GM12878 (cell line): ENCODE data around the gene TAPBP. TPM values are rescaled to one million over a fixed set of nuclear protein-coding genes. Genes with fewer than 3 reads are reported as not detected.
A peak's percentile ranks its signal among the peaks of the same experiment; 100 is the strongest.

Experiments
- CTCF ChIP-seq, 3 experiments: IDR thresholded peaks in 2 of 3; conservative IDR thresholded peaks in 1 of 3; 2 replicates each; pipeline ENCODE4 v1.5.1; 2011; ENCODE audit warnings: low read depth in 3 of 3, low read length in 3 of 3, mild to moderate bottlenecking in 3 of 3, control low read depth in 2 of 3, moderate library complexity in 2 of 3, inconsistent platforms in 1 of 3, mixed read lengths in 1 of 3; ENCODE audit not compliant: control insufficient read depth in 2 of 3, insufficient read depth in 1 of 3; ENCODE audit errors: extremely low read depth in 1 of 3
- HDAC6 ChIP-seq: fragments of 200-600 bp; sonication (generic); IDR thresholded peaks from one replicate; pipeline ENCODE4 v1.8.0; 2017; ENCODE audit warnings: antibody characterized with exemption; ENCODE audit not compliant: unreplicated experiment
- KDM1A ChIP-seq: fragments of 200-600 bp; sonication (generic); IDR thresholded peaks from 2 replicates; pipeline ENCODE4 v1.6.1; 2016; ENCODE audit warnings: borderline replicate concordance
- KLF5 ChIP-seq: fragments of 450-650 bp; IDR thresholded peaks from 2 replicates; pipeline ENCODE4 v1.6.1; 2014; ENCODE audit warnings: mild to moderate bottlenecking; ENCODE audit not compliant: partially characterized antibody
- MYC ChIP-seq: IDR thresholded peaks from 2 replicates; pipeline ENCODE4 v1.6.1; 2011; ENCODE audit warnings: mild to moderate bottlenecking, low read length, moderate library complexity, inconsistent platforms; ENCODE audit not compliant: insufficient read depth, insufficient replicate concordance, insufficient read length, severe bottlenecking
- NFYB ChIP-seq: IDR thresholded peaks from 2 replicates; pipeline ENCODE4 v1.6.1; 2011; ENCODE audit warnings: low read depth, mild to moderate bottlenecking, low read length, improper control_type of control experiment, moderate library complexity; ENCODE audit not compliant: insufficient read depth
- NR2C1 ChIP-seq: fragments of 450-650 bp; IDR thresholded peaks from 2 replicates; pipeline ENCODE4 v1.6.1; 2017; ENCODE audit warnings: antibody characterized with exemption, mild to moderate bottlenecking, moderate library complexity
- PAX5 ChIP-seq: IDR thresholded peaks from 2 replicates; pipeline ENCODE4 v1.6.1; 2011; ENCODE audit warnings: low read depth, low read length, borderline replicate concordance
- RB1 ChIP-seq: fragments of 450-650 bp; formaldehyde crosslinking; IDR thresholded peaks from 2 replicates; pipeline ENCODE4 v1.6.1; 2017; ENCODE audit warnings: mild to moderate bottlenecking, borderline replicate concordance
- SIN3A ChIP-seq: IDR thresholded peaks from 2 replicates; pipeline ENCODE4 v1.6.1; 2012; ENCODE audit warnings: low read depth, low read length, improper control_type of control experiment
- SMAD5 ChIP-seq: IDR thresholded peaks from 2 replicates; pipeline ENCODE4 v1.6.1; 2016; ENCODE audit warnings: antibody characterized with exemption, low read depth
- SRF ChIP-seq, 2 experiments: IDR thresholded peaks; 2 replicates each; pipeline ENCODE4 v1.6.1; 2011; ENCODE audit warnings: low read depth in 2 of 2, low read length in 2 of 2, mild to moderate bottlenecking in 1 of 2, moderate library complexity in 1 of 2
- STAT1 ChIP-seq: fragments of 450-650 bp; conservative IDR thresholded peaks from 2 replicates; pipeline ENCODE4 v1.6.1; 2014; ENCODE audit warnings: antibody characterized with exemption, mild to moderate bottlenecking
- WRNIP1 ChIP-seq: IDR thresholded peaks from 2 replicates; pipeline ENCODE4 v1.6.1; 2011; ENCODE audit warnings: low read depth, low read length, improper control_type of control experiment, borderline replicate concordance
- YY1 ChIP-seq: IDR thresholded peaks from 2 replicates; pipeline ENCODE4 v1.6.1; 2011; ENCODE audit warnings: low read depth, mild to moderate bottlenecking, low read length
- ZNF622 ChIP-seq: fragments of 450-650 bp; IDR thresholded peaks from 2 replicates; pipeline ENCODE4 v1.6.1; 2017; ENCODE audit warnings: mild to moderate bottlenecking, inconsistent platforms
- polyA plus RNA-seq, 11 experiments: library from polyadenylated mRNA; depleted of rRNA in 4 of 11; unstranded in 6 of 11; stranded (reverse) in 5 of 11; fragments of >200 nt; fragmentation: Nextera tagmentation in 4 of 11; fragmentation: Illumina TruSeq in 1 of 11; extraction: Ambion mirVana in 4 of 11; extraction: Trizol in 1 of 11; gene quantifications; 1 replicate in 1 of 11; 2 replicates in 10 of 11; pipeline versions ENCODE4 v1.2.1 to v1.2.3, GENCODE V29; 2011 to 2016; ENCODE audit warnings: inconsistent platforms in 2 of 11, missing spikeins in 2 of 11, low read depth in 1 of 11
- total RNA-seq, 4 experiments: library from RNA; depleted of rRNA in 3 of 4; stranded (reverse); fragments of >200 nt in 3 of 4; fragmentation: Illumina TruSeq in 1 of 4; extraction: Trizol in 1 of 4; gene quantifications; 2 replicates each; pipeline versions ENCODE4 v1.2.1 to v1.2.3, GENCODE V29; 2013 to 2021
- TF ChIP-seq, protein P1 (sequence below): fragments of 450-650 bp; formaldehyde crosslinking; IDR thresholded peaks from 2 replicates; pipeline ENCODE4 v1.4.0; 2022; ENCODE audit warnings: mild to moderate bottlenecking, moderate library complexity
- TF ChIP-seq, protein P2 (sequence below): IDR thresholded peaks from 2 replicates; pipeline ENCODE4 v1.6.1; 2012; ENCODE audit warnings: low read depth, low read length, improper control_type of control experiment
- TF ChIP-seq, protein P3 (sequence below): IDR thresholded peaks from 2 replicates; pipeline ENCODE4 v1.6.1; 2012; ENCODE audit warnings: low read depth, low read length, improper control_type of control experiment

Gene TAPBP
- total and polyA plus RNA-seq, 10 of the 15 experiments (the other 5 are each of a cell fraction or from before 2014, with no cell fraction given), result 14.6 to 210 (median 78.1) TPM

DNA sequence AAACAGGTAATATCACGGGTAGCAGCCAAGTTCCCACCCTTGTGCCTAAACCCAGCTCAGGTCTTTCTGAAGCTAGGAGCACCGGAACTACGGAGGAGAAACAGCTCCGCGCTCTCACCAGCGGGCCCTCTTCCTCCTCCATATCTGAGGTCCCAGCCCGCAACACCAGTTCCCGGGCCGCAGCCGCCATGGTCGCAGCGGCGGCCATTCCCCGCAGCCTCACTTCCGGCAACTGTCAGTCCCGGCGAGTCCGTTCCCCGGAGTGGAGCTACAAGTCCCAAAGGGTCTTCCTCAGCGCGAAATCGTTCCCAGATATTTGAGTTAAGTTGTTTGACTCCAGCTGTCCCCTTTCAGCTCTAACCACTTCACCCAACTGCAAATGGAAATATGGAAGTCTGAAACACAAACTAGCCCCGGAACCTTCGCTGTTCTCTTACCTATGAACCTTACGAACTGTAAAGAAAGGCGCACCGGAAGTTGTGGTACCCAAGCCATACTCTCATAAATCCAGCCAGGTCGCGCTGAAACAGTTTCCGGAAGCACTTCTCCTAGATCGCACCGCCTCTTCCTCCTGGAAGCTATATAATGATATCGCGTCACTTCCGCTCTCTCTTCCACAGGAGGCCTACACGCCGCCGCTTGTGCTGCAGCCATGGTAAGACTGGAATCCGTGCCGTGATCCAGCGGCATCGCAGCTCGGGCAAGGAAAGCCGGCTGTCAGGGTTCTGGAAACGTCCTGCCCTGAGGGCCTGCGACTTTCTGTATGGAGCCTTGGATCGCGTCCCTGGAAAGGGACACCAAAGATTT lies 42.2 kb downstream of the TAPBP start, which contains the start of the genes RPS18 and VPS52 (continued):
- TF ChIP-seq KLF5, result no peak
- peak; percentile 98 for TF ChIP-seq MYC
- TF ChIP-seq RB1, result no peak; the same call in 1 of the 2 replicates
- TF ChIP-seq, protein P1, sequence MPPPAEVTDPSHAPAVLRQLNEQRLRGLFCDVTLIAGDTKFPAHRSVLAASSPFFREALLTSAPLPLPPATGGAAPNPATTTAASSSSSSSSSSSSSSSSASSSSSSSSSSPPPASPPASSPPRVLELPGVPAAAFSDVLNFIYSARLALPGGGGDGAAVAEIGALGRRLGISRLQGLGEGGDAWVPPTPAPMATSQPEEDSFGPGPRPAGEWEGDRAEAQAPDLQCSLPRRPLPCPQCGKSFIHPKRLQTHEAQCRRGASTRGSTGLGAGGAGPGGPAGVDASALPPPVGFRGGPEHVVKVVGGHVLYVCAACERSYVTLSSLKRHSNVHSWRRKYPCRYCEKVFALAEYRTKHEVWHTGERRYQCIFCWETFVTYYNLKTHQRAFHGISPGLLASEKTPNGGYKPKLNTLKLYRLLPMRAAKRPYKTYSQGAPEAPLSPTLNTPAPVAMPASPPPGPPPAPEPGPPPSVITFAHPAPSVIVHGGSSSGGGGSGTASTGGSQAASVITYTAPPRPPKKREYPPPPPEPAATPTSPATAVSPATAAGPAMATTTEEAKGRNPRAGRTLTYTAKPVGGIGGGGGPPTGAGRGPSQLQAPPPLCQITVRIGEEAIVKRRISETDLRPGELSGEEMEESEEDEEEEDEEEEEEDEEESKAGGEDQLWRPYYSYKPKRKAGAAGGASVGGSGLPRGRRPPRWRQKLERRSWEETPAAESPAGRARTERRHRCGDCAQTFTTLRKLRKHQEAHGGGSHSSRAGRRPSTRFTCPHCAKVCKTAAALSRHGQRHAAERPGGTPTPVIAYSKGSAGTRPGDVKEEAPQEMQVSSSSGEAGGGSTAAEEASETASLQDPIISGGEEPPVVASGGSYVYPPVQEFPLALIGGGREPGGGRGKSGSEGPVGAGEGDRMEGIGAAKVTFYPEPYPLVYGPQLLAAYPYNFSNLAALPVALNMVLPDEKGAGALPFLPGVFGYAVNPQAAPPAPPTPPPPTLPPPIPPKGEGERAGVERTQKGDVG (CRISPR knock-in tag), result no peak
- TF ChIP-seq PAX5, result no peak
- peak; percentile 99 for TF ChIP-seq SMAD5
- no peak for TF ChIP-seq WRNIP1
- peak; percentile 71 for TF ChIP-seq HDAC6
- peak; percentile 95 for TF ChIP-seq NR2C1
- TF ChIP-seq, protein P2, sequence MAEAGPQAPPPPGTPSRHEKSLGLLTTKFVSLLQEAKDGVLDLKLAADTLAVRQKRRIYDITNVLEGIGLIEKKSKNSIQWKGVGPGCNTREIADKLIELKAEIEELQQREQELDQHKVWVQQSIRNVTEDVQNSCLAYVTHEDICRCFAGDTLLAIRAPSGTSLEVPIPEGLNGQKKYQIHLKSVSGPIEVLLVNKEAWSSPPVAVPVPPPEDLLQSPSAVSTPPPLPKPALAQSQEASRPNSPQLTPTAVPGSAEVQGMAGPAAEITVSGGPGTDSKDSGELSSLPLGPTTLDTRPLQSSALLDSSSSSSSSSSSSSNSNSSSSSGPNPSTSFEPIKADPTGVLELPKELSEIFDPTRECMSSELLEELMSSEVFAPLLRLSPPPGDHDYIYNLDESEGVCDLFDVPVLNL, result no peak
- TF ChIP-seq, protein P3, sequence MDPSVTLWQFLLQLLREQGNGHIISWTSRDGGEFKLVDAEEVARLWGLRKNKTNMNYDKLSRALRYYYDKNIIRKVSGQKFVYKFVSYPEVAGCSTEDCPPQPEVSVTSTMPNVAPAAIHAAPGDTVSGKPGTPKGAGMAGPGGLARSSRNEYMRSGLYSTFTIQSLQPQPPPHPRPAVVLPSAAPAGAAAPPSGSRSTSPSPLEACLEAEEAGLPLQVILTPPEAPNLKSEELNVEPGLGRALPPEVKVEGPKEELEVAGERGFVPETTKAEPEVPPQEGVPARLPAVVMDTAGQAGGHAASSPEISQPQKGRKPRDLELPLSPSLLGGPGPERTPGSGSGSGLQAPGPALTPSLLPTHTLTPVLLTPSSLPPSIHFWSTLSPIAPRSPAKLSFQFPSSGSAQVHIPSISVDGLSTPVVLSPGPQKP, result peak; percentile 84
- peak; percentile 98 for TF ChIP-seq YY1
- TF ChIP-seq SRF (IDR thresholded peaks at IDR 0.05; ENCODE audit: low read depth in 2 of 2, low read length in 2 of 2), result peak in 1 of 2 experiments; percentile 58; a peak in 1 of 4 replicates
- no peak for TF ChIP-seq ZNF622
- peak; percentile 38; the same call in 1 of the 2 replicates for TF ChIP-seq STAT1
- no peak for TF ChIP-seq KDM1A
- peak; percentile 80; the same call in 1 of the 2 replicates for TF ChIP-seq SIN3A
- TF ChIP-seq NFYB, result no peak
- no peak for TF ChIP-seq CTCF (IDR thresholded peaks at IDR 0.05 in 2 of 3, conservative IDR thresholded peaks at IDR 0.05 in 1 of 3; ENCODE audit: control insufficient read depth in 2 of 3, extremely low read depth in 1 of 3, insufficient read depth in 1 of 3, low read depth in 3 of 3, low read length in 3 of 3)
